HG02938 (cell line): Measurements from ENCODE around the gene PPRC1.
A peak's percentile ranks its signal among the peaks of the same experiment; 100 is the strongest.

Experiments
- ATAC-seq: cut with Tn5 transposase; IDR thresholded peaks from one replicate; pipeline ENCODE4 v1.9.1; 2021; ENCODE audit warnings: mild to moderate bottlenecking, moderate library complexity; ENCODE audit not compliant: unreplicated experiment

Gene PPRC1

DNA sequence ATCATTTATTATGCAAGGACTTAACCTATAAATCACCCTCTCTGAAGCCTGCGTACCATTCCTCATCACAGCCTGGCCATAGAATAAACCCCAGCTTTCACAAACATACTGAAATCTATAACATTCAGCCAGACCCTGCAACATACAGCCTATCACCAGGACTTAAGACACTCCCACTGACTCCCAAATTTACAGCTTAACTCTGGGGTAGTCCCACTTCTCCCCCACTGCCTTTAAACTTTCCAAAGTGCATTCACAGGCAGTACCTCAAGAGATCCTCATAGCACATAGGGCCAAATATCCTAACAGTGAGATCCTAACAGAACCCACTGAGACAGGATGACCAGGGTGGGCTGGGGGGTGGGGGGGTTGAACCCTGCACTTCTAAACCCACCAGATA, 16.2 kb upstream of the PPRC1 start:
- no peak for ATAC-seq

DNA sequence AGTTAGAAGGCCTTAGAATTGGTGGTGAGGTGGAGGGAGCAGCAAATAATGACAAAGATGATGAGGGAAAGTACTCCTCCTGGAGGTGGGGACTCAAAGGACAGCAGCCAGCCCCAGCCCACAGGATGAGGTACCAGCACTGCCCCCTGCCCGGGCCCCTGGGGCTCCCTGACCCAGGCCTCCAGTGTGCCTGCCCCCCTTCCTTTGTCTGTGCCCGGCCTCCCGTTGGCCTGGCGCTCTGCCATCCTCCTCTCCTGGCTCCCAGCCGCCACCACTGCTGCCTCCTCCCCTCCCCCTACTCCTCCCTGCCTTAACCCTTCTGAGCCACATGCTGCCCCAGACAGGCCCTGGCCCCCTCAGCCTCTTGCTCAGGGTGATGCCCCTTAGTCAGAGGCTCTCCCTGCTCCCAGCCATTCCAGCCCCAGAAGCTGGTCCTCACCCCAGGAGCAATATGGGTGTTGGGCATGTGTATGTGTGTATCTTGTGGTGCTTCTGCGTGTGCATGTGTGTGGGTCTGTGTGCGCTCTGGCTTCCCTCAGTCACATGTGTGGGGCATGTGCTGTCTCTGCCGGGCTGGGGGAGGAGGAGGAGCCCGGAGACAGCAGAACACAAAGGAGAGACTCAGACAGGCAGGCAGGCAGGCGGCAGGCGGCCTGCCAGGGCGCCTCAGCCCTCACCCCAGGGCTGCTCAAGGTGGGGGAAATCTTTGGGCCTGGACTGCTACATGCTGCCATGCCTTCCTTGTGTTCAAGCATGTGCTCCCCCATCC, 15.3 kb upstream of the PPRC1 start:
- no peak for ATAC-seq

DNA sequence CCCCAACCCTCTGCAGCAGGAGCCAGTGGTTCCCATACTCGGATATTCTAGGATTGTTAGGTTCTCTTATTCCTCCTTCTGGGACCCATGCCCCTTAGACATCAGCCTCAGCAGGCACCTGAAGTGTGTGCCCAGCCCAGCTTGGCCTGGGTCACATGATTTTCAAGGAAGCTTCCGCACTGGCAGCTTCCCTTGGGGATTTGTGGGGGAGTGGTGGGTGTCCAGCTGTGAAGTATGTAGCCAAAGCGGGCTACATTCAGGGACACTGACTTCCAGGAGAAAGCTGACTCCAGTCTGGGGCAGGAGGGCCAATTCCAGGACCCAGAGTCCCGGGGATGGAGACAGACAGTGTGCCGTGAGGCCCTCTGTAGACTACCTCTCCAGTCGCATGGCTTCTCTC, 14.0 kb upstream of the PPRC1 start:
- no peak for ATAC-seq

DNA sequence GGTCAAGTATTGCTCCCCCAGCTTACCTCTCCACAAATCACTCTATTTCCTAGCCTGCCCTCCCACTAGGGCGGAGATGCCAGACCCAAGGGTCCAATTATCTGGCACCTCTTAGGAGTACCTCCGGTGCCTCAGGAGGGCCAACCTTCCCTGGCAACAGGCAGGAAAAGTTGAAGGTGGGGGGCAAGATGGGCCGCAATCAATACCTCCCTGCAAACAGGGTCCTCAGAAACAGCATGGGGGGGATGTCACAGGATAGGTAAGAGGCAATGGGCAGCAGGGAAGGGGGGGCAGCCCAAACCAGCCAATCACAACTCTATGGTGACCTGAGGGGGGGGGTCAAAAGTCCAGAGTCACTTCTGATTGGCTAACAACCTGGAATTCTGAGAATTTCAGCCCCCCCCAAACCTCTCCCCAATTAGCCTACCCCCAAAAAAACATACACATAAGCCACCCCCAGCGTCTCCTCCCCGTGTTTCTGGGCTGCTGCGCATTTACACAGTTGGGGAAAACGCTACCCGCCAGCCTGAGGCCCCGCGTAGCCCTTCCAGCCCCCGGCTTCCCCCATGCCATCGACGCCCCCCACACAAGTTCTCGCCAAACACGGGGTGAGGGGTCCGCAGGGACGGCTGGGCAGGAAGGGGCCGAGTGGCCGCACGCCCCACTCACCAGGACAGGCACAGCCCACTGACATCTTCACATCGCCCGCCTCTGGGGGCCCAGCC, 13.3 kb upstream of the PPRC1 start:
- ATAC-seq = no peak

DNA sequence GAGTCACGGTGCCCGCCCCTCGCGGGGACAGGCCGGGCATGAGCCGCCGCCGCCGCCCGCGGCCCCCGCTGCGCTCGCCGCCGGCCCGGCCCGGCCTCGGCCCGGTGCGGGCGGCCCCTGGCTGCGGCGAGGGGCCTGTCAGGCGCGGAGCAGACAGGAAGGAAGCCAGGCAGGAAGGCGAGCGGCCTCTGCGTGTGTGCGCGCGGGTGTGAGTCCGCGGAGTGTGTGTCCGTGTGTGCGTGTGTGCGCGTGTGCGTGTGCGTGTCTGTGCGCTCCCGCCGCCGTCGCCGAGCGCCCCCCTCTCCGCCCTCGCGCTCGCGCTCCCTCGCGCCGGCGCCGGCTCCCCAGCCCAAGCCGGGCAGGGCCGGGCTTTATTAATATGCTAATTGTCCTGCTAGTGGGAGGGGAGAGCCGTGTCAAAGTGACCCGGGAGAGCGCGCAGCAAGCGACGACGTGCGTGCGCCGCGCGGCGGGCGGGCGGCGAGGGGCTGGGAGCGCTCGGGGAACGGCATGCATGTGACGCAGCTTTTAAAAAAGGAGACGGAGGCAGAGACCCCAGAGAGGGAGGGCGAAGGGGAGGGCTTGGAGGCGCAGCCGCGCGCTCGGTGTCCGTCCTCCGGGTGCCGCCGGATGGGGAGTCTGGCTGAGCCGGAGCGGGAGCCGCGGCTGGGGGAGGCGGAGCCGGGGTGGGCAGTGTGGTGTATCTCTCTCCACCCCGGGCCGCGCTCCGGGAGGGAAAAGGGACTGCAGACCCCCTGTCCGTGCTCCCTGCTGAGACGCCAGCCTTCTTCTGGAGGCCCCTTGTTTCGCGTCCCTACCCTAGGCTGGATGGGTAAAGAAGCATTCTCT, 12.5 kb upstream of the PPRC1 start, which contains the start of gene LDB1:
Gene LDB1, minus strand, starts transcription at position 227 of the 849 bp plus-strand sequence. CDS start 258 bp downstream, outside the sequence.
- peak; percentile 46 for ATAC-seq

DNA sequence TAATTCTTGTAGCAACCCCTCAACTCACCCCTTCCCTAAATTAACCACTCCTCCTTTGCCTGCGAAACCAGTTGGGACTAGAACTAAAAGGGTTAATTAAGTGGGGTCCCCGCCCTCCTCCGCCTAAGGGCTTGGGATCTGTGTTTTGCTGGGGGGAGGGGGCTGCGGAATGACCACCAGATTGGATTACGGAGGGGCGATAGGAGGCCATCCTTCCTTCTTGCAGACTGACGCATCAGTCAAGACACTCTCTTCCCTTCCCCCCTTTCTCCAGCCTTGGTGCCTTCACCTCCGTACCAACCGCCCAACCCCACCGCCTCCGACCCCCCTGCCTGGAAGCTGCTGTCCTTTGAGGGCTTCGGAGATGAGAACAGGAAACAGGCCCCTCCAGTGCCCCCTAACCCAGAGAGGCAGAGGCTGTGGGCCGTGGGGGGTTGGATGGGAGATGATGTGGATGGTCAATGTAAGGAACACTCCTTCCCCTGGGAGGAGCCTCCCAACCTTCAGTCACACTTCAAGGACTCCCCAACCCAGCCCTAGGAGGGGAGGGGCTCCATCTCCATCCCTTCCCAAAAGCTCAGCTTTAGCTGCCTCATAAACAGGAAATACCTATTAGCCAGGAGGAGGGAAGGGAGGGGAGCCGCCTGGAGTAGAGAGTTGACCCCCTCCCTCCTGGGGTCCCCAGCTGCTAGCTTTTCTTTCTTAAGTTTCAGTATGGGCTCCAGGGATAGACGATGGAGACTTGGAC, 11.7 kb upstream of the PPRC1 start:
- ATAC-seq = no peak

DNA sequence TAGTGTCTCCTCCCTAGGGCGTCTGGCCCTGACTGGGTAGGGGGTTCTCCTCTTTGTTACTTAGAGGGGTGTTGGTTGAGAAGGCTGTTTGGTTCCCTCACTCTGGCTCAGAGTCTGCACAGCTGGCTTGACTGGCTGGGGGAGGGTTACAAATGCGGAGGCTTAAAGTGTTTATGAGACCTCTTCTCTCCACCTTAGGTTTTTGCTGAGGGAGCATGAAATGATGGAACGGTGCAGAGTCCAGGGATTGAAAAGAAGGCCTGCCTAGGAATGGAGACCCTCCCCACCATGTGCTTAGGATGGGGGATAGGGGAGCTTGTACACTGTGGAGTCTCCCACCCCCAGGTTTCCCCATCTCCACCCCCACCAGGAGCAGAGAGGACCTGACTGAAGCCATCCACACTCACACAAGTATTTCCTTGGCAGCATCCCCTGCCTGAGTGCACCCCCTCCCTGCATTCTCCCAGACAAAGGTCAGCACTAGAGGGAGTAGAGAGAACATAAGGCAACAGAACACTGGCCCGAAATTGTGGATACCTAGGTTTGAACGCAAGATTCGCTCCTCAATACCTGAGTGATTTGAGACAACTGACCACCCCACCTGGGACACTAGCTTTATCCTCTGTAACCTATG, 11.0 kb upstream of the PPRC1 start:
- no peak for ATAC-seq

DNA sequence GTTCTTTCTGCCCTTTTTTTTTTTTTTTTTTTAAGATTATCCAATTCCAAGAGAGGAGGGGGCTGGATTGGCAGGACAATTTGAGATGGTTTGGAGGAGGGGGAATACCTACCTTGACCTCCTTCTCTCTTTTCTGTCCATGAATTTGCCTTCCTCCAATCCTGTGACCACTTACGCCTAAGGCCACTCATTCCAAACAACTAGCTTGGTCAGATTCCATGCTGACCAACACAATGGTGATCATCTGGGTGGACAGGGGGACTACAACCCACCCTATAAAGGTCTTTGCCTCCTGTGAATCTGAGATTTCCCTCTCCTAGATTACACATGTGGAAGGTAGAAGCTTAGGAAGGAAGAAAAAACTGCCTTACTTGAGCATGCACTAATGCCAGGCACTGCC, 10.4 kb upstream of the PPRC1 start:
- no peak for ATAC-seq

DNA sequence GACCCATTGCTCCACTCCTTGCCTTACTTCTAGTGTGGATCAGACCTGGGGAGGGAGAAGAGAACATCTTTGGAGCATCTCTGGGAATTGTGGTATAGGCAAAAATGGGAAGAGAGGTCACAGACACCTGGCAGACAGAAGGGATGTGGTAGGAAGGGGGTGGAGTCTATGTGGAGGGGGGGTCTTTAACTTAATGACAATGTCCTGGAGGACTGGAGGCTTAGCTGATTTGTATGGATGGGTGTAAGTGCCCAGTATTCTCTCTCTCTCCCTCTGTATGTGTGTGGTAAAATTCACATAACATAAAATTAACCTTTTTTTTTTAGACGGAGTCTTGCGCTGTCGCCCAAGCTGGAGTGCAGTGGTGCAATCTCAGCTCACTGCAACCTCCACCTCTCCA, 9.6 kb upstream of the PPRC1 start:
- ATAC-seq = no peak

DNA sequence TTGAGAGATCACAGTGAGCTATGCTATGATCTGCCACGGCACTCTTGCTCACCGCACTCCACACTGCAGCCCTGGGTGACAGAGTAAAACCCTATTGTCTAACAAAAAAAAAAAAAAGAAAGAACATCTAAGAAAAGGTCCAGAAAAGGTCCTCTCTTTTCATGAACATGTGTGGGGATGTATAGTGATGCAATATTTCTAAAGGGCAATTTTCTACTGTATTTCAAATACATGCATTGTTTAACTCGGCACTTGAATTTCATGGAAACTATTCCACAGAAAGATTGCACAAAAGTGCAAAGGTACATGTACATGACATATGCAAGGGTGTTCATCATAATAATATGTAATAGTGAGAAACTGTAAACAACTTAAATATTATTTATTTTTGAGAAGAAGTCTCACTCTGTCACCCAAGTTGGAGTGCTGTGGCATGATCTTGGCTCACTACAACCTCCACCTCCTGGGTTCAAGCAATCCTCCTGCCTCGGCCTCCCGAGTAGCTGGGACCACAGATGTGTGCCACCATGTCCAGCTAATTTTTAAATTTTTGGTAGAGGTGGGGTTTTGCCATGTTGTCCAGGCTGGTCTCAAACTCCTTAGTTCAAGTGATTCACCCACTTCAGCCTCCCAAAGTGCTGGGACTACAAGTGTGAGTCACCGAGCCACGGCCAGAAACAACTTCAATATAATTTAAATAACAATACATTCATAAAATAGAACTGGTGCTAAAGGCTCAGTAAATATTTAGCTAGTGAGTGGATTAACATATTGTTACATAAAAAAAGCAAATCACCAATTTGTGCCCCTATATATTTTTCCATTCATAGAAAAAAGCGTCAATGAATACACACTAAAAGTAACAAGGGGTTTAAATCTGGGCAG, 1.3 kb upstream of the PPRC1 start:
- ATAC-seq = no peak

DNA sequence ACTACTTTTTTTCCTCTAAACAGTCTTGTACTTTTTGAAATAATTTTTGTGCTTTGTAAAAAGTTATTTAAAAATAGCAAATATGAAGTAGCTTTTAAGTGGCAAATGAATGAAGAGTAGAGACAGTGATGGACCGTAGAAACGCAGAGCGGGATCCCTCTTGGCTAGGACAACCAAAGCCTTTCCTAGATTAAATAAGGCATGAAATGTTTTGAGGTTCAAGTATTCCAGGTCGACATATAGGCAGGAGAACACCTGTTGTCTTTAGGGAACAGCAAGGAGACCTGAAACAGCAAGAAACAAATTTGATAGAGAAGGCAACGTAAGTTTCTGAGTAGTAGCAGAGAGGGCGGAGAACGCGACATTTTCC, 662 bp upstream of the PPRC1 start:
- ATAC-seq = no peak

DNA sequence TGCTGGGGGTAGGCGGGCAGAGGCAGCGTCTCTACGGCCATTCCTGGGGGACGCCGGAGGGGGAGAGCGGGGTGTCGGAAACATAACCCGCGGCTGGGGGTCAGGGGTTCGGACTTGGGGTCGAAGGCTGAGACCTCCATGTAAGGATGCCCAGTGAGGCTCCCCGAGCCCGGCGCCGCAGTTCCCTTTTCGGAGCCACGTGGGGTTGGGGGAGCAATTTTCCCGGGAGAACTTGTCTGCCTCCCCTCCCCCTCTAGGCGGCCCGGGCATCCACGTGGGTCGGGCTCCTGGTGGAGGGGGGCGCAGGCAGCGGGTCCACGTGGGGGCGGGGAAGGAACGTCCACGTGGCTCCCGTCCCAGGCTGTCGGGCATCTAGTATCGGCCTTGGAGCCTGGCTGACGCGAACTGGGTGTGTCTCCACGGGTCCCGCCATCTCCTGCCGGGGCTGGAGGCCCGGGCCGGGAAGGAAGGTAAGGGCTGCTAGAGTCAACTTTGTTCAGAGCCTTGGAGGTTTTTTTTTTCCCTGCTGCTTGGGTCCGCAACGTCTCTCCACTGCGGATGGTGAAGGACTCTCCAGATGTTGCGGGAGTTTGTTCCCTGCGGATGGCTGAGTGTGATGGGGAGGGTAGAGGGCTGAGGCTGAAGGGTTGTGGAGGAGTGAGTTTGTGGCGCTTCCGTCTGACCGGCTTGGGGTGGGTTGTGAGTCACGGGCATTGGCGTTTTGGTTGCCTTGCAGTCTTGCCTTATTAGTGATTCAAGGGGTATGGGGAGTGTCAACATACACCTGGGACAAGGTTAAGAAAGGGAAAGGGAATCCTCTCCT, 744 bp downstream of the PPRC1 start:
- no peak for ATAC-seq

DNA sequence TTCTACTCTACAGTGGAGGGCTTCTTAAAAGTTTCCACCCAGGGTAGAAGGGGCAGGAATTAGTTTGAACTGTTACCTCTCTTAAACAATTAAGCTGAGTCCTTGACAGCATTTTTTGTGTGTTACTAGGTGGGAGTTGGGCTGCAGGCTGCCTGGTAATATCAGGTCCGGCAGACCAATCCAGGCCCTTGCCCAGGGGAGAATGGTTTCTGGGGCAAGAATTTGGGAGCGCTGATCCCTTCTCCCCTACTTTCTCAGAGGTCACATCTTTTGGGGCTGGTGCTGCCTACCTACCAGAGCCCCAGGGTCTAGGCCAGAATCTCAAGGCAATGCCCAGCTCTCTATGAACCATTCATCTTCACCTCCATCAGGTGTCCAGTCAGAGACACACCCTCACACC, 1.6 kb downstream of the PPRC1 start:
- ATAC-seq = no peak

DNA sequence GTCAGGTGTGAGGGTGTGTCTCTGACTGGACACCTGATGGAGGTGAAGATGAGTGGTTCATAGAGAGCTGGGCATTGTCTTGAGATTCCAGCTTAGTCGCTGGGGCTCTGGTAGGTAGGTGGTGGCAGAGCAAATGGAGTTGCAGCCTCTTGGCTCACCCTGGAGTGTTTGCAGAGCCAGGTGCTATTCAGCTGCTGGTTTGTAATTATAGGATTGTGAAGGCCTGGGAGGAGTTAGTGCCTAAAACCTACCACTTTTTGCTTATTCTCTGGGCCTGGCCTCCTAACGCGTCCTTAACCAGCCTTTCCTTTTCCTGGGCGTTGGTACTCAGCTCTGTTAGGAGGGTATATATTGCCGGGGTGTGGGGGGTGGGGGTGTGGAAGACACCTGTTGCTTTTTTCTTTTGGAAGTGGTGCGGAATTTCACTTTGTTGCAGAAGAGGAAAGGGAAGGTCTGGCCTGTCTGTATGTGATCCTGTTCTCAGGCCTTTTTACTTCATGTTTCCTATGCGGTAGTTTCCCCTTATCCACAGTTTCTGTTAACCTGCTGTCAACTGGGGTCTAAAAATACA, 3.2 kb downstream of the PPRC1 start:
- no peak for ATAC-seq

DNA sequence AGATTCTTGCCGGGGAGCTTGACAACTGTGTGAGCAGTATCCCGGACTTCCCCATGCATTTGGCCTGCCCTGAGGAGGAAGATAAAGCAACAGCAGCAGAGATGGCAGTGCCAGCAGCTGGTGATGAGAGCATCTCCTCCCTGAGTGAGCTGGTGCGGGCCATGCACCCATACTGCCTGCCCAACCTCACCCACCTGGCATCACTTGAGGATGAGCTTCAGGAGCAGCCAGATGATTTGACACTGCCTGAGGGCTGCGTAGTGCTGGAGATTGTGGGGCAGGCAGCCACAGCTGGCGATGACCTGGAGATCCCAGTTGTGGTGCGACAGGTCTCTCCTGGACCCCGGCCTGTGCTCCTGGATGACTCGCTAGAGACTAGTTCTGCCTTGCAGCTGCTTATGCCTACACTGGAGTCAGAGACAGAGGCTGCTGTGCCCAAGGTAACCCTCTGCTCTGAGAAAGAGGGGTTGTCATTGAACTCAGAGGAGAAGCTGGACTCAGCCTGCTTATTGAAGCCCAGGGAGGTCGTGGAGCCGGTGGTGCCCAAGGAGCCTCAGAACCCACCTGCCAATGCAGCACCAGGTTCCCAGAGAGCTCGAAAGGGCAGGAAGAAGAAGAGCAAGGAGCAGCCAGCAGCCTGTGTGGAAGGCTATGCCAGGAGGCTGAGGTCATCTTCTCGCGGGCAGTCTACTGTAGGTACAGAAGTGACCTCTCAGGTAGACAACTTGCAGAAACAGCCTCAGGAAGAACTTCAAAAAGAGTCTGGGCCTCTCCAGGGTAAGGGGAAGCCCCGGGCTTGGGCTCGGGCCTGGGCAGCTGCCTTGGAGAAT, 6.7 kb downstream of the PPRC1 start:
- no peak for ATAC-seq

DNA sequence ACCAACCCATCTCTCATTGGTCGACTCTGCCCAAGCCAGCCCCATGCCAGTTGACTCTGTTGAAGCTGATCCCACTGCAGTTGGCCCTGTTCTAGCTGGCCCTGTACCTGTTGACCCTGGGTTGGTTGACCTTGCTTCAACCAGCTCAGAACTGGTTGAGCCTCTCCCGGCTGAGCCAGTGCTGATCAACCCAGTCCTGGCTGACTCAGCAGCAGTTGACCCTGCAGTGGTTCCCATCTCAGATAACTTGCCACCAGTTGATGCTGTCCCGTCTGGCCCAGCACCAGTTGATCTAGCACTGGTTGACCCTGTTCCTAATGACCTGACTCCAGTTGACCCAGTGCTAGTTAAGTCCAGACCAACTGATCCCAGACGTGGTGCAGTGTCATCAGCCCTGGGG, 7.4 kb downstream of the PPRC1 start:
- no peak for ATAC-seq

DNA sequence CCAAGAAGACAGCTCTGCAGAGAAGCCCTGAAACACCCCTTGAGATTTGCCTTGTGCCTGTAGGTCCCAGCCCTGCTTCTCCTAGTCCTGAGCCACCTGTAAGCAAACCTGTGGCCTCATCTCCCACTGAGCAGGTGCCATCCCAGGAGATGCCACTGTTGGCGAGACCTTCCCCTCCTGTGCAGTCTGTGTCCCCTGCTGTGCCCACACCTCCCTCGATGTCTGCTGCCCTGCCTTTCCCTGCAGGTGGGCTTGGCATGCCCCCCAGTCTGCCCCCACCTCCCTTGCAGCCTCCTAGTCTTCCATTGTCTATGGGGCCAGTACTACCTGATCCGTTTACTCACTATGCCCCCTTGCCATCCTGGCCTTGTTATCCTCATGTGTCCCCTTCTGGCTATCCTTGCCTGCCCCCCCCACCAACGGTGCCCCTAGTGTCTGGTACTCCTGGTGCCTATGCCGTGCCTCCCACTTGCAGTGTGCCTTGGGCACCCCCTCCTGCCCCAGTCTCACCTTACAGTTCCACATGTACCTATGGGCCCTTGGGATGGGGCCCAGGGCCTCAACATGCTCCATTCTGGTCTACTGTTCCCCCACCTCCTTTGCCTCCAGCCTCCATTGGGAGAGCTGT, 8.2 kb downstream of the PPRC1 start:
- no peak for ATAC-seq
